AG04450 (cell line): ENCODE data around the gene ALG10. TPM values are rescaled to one million over a fixed set of nuclear protein-coding genes. Genes with fewer than 3 reads are reported as not detected.

Experiments
- CTCF ChIA-PET: fragments of 300-600, 350-600 bp; formaldehyde crosslinking; extraction: SDS; loops from one replicate; lab custom pipeline; 2022; ENCODE audit warnings: antibody characterized with exemption, inconsistent platforms; lab: Charles Lee
- POLR2A ChIA-PET: fragments of 350-600 bp; formaldehyde crosslinking; extraction: SDS; loops from one replicate; lab custom pipeline; 2021; ENCODE audit warnings: antibody characterized with exemption, inconsistent platforms; lab: Yijun Ruan, JAX
- DNase-seq: peaks from one replicate; pipeline ENCODE4 v3.0.0-alpha.2; 2011; ENCODE audit warnings: low read depth, low spot score
- H3K27ac ChIP-seq: one replicate; pipeline ENCODE4 v1.5.1; 2012; ENCODE audit warnings: low read depth, low read length, control low read depth
- H3K27me3 ChIP-seq: one replicate; pipeline ENCODE4 v1.6.0; 2012; ENCODE audit warnings: low read length; ENCODE audit not compliant: control insufficient read depth, insufficient read depth
- H3K4me3 ChIP-seq: 2 replicates; pipeline ENCODE4 v1.5.1; 2011; ENCODE audit warnings: mild to moderate bottlenecking, low read depth, low read length, control low read depth
- H3K9me3 ChIP-seq: 2 replicates; pipeline ENCODE4 v1.5.1; 2012; ENCODE audit warnings: low read length; ENCODE audit not compliant: control insufficient read depth, insufficient read depth
- polyA plus RNA-seq: library from polyadenylated mRNA; depleted of rRNA; stranded (reverse); fragments of >200 nt; gene quantifications from 2 replicates; pipeline ENCODE4 v1.2.3, GENCODE V29; 2011
- small RNA-seq: library from RNA; depleted of rRNA; stranded (forward); fragments of <200 nt; gene quantifications from one replicate; pipeline ENCODE3, GENCODE V24; 2012; ENCODE audit warnings: low read depth; ENCODE audit not compliant: insufficient read length
- TF ChIP-seq, protein P1 (sequence below): IDR thresholded peaks from 2 replicates; pipeline ENCODE4 v1.5.1; 2011; ENCODE audit warnings: low read depth, low read length, control low read depth, inconsistent platforms

The ALG10 gene
- polyA plus RNA-seq, 1 experiment = 5.2 TPM

- DNase-seq = no peak
- POLR2A ChIA-PET = no interaction called here
- H3K4me3 ChIP-seq = no peak overlapping the region
- H3K27ac ChIP-seq = no peak overlapping the region
- CTCF ChIA-PET = no interaction called here
- H3K9me3 ChIP-seq = no peaks in the 10 kb centered on the region
- no peaks in the 10 kb centered on the region for H3K27me3 ChIP-seq
- TF ChIP-seq, protein P1, sequence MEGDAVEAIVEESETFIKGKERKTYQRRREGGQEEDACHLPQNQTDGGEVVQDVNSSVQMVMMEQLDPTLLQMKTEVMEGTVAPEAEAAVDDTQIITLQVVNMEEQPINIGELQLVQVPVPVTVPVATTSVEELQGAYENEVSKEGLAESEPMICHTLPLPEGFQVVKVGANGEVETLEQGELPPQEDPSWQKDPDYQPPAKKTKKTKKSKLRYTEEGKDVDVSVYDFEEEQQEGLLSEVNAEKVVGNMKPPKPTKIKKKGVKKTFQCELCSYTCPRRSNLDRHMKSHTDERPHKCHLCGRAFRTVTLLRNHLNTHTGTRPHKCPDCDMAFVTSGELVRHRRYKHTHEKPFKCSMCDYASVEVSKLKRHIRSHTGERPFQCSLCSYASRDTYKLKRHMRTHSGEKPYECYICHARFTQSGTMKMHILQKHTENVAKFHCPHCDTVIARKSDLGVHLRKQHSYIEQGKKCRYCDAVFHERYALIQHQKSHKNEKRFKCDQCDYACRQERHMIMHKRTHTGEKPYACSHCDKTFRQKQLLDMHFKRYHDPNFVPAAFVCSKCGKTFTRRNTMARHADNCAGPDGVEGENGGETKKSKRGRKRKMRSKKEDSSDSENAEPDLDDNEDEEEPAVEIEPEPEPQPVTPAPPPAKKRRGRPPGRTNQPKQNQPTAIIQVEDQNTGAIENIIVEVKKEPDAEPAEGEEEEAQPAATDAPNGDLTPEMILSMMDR = no peak
Observed at GRCh38 chr12:34054938-34055337, 32.6 kb downstream of the ALG10 start.

Small RNA genes lying within 50 kb of the gene (small RNA-seq; reads per million reads assigned to genes)
- not detected for gene RF00019
